ENCODE measurements around the gene HOXC5. TPM values are rescaled to one million over a fixed set of nuclear protein-coding genes. Genes with fewer than 3 reads are reported as not detected.

HOXC5 gene
- total RNA-seq, 1 experiment from 2014 or later = 3.4 TPM

DNA sequence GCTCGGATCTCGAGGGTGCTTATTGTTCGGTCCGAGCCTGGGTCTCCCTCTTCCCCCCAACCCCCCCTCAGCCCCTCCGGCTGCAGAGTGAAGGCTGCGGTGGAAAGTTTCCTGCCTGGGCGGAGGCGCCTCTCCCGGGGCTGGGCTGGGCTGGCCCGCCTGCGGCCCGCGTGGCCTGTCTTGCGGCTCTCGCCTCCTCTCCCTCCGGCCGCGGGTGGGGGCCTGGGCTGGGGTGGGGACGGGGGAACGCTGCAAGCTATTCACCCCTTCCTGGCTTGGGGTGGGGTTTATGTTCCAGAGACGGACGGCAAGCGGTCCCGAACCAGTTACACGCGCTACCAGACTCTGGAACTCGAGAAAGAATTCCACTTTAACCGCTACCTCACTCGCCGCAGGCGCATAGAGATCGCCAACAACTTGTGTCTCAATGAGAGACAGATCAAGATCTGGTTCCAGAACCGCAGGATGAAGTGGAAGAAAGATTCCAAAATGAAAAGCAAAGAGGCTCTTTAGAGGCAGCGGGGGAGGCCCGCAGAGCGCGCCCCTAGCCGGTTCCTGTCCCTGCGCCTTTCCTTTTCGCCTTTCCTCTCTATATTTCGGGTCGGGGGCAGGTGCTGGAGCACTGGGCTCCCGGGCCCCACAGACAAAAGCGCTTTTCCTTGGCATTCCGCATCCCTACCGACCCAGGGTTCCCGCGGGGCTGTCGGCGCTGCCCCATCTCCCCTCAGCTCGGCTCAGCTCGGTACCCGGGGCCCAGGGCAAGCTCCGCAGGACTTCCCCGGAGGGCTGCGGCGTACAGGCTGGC, 1.3 kb downstream of the HOXC5 start:
- intact Hi-C loops (cut with micrococcal nuclease; ENCODE audit: unreplicated experiment) = no loop called here
- peak overlapping the region; percentile 90 for H3K27ac Mint-ChIP-seq (ENCODE audit: unreplicated experiment)
- no peaks in the 10 kb centered on the region; the same call in 1 of the 2 replicates for H3K36me3 ChIP-seq (ENCODE audit: control insufficient read depth, insufficient read depth, low read length)
- DNase-seq = peak; percentile 39 to 50
- ChIA-PET CTCF (interaction anchor here (2.3 to 3.8 kb wide), 2 partner anchors 101 to 102 kb away, joined by 11 to 50 read pairs; no protein-coding TSS in a partner anchor), POLR2A (interaction anchor here (0.8 kb wide), 1 partner anchor 102 kb away, joined by 3 read pairs; no protein-coding TSS in a partner anchor)
- no peaks in the 10 kb centered on the region for H3K27me3 Mint-ChIP-seq (ENCODE audit: insufficient read depth, unreplicated experiment)
- peaks cover 6% of the 10 kb centered on the region for H3K36me3 Mint-ChIP-seq (ENCODE audit: insufficient read depth, unreplicated experiment)
- peaks cover 9% of the 10 kb centered on the region for H3K4me1 ChIP-seq
- H3K4me3 ChIP-seq (ENCODE audit: low read depth, low read length) = peak overlapping the region; percentile 52
- no peaks in the 10 kb centered on the region for H3K27me3 ChIP-seq (replicated peaks; ENCODE audit: control insufficient read depth, insufficient read depth, low read length)
- H3K9me3 Mint-ChIP-seq (ENCODE audit: unreplicated experiment) = no peaks in the 10 kb centered on the region
- no peaks in the 10 kb centered on the region for H3K9me3 ChIP-seq
- TSS peak; percentile 21 for BruUV-seq (replicated peaks)
- TF ChIP-seq, protein P1, sequence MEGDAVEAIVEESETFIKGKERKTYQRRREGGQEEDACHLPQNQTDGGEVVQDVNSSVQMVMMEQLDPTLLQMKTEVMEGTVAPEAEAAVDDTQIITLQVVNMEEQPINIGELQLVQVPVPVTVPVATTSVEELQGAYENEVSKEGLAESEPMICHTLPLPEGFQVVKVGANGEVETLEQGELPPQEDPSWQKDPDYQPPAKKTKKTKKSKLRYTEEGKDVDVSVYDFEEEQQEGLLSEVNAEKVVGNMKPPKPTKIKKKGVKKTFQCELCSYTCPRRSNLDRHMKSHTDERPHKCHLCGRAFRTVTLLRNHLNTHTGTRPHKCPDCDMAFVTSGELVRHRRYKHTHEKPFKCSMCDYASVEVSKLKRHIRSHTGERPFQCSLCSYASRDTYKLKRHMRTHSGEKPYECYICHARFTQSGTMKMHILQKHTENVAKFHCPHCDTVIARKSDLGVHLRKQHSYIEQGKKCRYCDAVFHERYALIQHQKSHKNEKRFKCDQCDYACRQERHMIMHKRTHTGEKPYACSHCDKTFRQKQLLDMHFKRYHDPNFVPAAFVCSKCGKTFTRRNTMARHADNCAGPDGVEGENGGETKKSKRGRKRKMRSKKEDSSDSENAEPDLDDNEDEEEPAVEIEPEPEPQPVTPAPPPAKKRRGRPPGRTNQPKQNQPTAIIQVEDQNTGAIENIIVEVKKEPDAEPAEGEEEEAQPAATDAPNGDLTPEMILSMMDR (IDR thresholded peaks at IDR 0.05; ENCODE audit: insufficient read depth in 1 of 2, low read depth in 1 of 2, low read length in 1 of 2, severe bottlenecking in 1 of 2, unreplicated experiment in 1 of 2) = no peak
- H3K4me1 Mint-ChIP-seq (ENCODE audit: low read depth, unreplicated experiment) = peaks cover 6% of the 10 kb centered on the region
- H3K4me3 Mint-ChIP-seq (ENCODE audit: unreplicated experiment) = peak overlapping the region; percentile 89

DNA sequence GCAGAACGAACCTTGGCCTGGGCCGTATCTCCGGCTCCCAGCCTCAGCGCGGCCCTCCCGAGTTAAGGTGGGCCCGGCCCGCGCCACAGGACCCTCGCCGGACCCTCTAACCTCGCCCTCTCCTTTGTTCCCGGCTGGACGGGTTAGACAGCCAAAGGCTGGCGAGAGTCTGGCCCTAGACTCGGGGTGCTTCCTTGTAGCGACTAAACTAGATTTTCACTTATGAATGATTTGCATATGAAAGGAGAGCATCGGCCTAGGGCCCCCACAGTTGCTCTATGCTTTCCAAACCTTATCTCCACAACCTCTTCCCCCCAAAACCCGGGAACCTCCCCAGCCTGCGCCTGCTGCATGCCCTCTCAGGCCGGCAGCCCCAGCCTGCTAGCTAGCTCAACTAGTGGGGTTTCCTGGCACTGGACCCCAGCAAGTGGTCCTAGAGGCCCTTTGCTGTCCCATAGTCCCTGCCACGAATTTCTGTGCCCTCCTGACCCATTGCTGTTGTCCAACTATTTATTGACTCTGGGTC, 2.0 kb downstream of the HOXC5 start:
- Mint-ChIP-seq H3K27ac (ENCODE audit: unreplicated experiment) (no peak overlapping the region), H3K36me3 (ENCODE audit: insufficient read depth, unreplicated experiment) (peaks cover 6% of the 10 kb centered on the region), H3K27me3 (ENCODE audit: insufficient read depth, unreplicated experiment) (no peaks in the 10 kb centered on the region), H3K4me1 (ENCODE audit: low read depth, unreplicated experiment) (peaks cover 6% of the 10 kb centered on the region), H3K4me3 (ENCODE audit: unreplicated experiment) (peak overlapping the region; percentile 89), H3K9me3 (ENCODE audit: unreplicated experiment) (no peaks in the 10 kb centered on the region)
- TF ChIP-seq, protein P1 (IDR thresholded peaks at IDR 0.05; ENCODE audit: insufficient read depth in 1 of 2, low read depth in 1 of 2, low read length in 1 of 2, severe bottlenecking in 1 of 2, unreplicated experiment in 1 of 2) = no peak
- intact Hi-C loops (cut with micrococcal nuclease; ENCODE audit: unreplicated experiment) = no loop called here
- Histone ChIP-seq H3K9me3 (no peaks in the 10 kb centered on the region), H3K27me3 (replicated peaks; ENCODE audit: control insufficient read depth, insufficient read depth, low read length) (no peaks in the 10 kb centered on the region), H3K4me1 (peaks cover 14% of the 10 kb centered on the region), H3K4me3 (ENCODE audit: low read depth, low read length) (no peak overlapping the region), H3K36me3 (ENCODE audit: control insufficient read depth, insufficient read depth, low read length) (no peaks in the 10 kb centered on the region; the same call in 1 of the 2 replicates)
- ChIA-PET CTCF (interaction anchor here (2.3 kb wide), 1 partner anchor 100 kb away, joined by 11 read pairs; no protein-coding TSS in a partner anchor), POLR2A (interaction anchor here (0.6 kb wide), 1 partner anchor 24 kb away, joined by 3 read pairs; no protein-coding TSS in a partner anchor)
- no TSS peak for BruUV-seq (replicated peaks)
- DNase-seq = no peak

DNA sequence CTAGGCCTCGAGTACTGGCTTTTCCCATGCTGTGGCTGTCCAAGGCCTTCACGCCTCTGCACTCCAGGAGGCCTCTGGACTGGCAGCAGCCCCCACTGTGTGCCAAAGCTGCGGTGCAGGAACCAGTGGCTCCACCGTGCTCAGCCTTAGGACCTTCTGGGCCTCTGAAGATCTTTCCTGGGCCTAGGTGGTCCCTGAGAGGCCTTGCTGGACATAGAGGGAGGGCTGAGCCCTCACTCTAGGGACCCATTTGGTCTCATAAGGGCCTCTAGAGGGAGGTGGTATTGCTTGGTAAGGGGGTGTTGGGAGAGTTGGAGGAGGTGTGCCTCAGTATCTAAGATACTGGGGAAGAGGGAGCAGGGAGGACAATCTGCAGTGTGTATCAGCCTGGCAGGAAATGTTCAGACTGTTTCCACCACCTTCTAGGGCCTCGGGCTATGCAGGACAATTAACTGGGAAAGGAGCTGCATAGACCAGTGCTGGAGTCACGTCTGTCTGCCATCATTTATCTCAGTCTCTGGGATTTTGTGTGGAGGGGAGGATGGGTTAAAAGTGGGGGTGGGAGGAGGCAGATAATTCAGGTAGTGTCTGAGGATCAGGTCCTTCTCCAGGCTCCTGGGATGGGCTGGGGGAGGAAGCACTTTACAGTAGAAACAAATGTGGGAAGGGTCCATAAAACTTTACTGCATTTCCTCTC, 2.9 kb downstream of the HOXC5 start:
- BruUV-seq (replicated peaks) = no TSS peak
- Histone ChIP-seq H3K9me3 (no peaks in the 10 kb centered on the region), H3K4me3 (ENCODE audit: low read depth, low read length) (no peak overlapping the region), H3K27me3 (replicated peaks; ENCODE audit: control insufficient read depth, insufficient read depth, low read length) (no peaks in the 10 kb centered on the region), H3K36me3 (ENCODE audit: control insufficient read depth, insufficient read depth, low read length) (no peaks in the 10 kb centered on the region), H3K4me1 (peaks cover 23% of the 10 kb centered on the region)
- Mint-ChIP-seq H3K27me3 (ENCODE audit: insufficient read depth, unreplicated experiment) (no peaks in the 10 kb centered on the region), H3K9me3 (ENCODE audit: unreplicated experiment) (no peaks in the 10 kb centered on the region), H3K4me3 (ENCODE audit: unreplicated experiment) (no peak overlapping the region), H3K27ac (ENCODE audit: unreplicated experiment) (no peak overlapping the region), H3K36me3 (ENCODE audit: insufficient read depth, unreplicated experiment) (peaks cover 6% of the 10 kb centered on the region), H3K4me1 (ENCODE audit: low read depth, unreplicated experiment) (peaks cover 6% of the 10 kb centered on the region)
- CTCF ChIA-PET = interaction anchor here (0.7 to 2.3 kb wide), 2 partner anchors 27 to 100 kb away, joined by 3 to 11 read pairs; partner anchors contain the start of gene HOXC8
- POLR2A ChIA-PET = interaction anchor here (0.5 to 0.6 kb wide), 2 partner anchors 25 to 344 kb away, joined by 3 read pairs; no protein-coding TSS in a partner anchor
- no peak for DNase-seq
- TF ChIP-seq, protein P1 (IDR thresholded peaks at IDR 0.05; ENCODE audit: insufficient read depth in 1 of 2, low read depth in 1 of 2, low read length in 1 of 2, severe bottlenecking in 1 of 2, unreplicated experiment in 1 of 2) = no peak
- intact Hi-C loops (cut with micrococcal nuclease; ENCODE audit: unreplicated experiment) = no loop called here

Data from Caco-2 (cell line).